ENCODE measurements around the gene ADAMTS8.

- TF ChIP-seq POLR2A (IDR thresholded peaks at IDR 0.05): no peak
- TF ChIP-seq CTCF (IDR thresholded peaks at IDR 0.05): no peak
These were observed 48.0 kb upstream of the ADAMTS8 start for GRCh38 chr11:130476200-130476921.
